B cell (primary cell): Measurements from ENCODE around the gene ZNF503. TPM values are rescaled to one million over a fixed set of nuclear protein-coding genes. Genes with fewer than 3 reads are reported as not detected.

ENCODE experiments used
- ATAC-seq: fragments of 200-7000 bp; cut with Tn5 transposase; one replicate; pipeline ENCODE4 v1.10.0; 2021; ENCODE audit warnings: low read depth, mild to moderate bottlenecking, moderate number of reproducible peaks, moderate library complexity
- CTCF ChIA-PET: fragments of 350-600 bp; sonication (Branson Sonifier 250); formaldehyde crosslinking; loops from one replicate; lab custom pipeline; 2021; ENCODE audit warnings: antibody characterized with exemption, inconsistent platforms; lab: Charles Lee
- POLR2A ChIA-PET: fragments of 350-600 bp; sonication (Branson Sonifier 250); formaldehyde crosslinking; loops from one replicate; lab custom pipeline; 2021; ENCODE audit warnings: antibody characterized with exemption; lab: Charles Lee
- DNase-seq: peaks from one replicate; pipeline ENCODE4 v3.0.0; 2013
- H2AFZ ChIP-seq: 2 replicates; pipeline ENCODE4 v1.6.1; 2012; ENCODE audit warnings: mild to moderate bottlenecking, low read depth, low read length; ENCODE audit not compliant: insufficient read depth, poor library complexity, severe bottlenecking
- H3K27ac ChIP-seq, 2 donors: 1 replicate in 1 of 2; 2 replicates in 1 of 2; pipeline ENCODE4 v1.5.1; 2012 to 2013; ENCODE audit warnings: low read length in 2 of 2, mild to moderate bottlenecking in 2 of 2, moderate library complexity in 1 of 2
- H3K27me3 ChIP-seq, 4 experiments: fragments of 200-600 bp in 1 of 4; sonication (generic) in 1 of 4; replicated peaks in 1 of 4; 1 replicate in 2 of 4; 2 replicates in 2 of 4; pipeline versions ENCODE4 v1.6.1 to v1.7.0; 2013 to 2016; ENCODE audit warnings: low read length in 3 of 4, mild to moderate bottlenecking in 2 of 4, mixed read lengths in 1 of 4, moderate library complexity in 1 of 4; ENCODE audit not compliant: insufficient read depth in 4 of 4, control insufficient read depth in 3 of 4; ENCODE audit errors: control extremely low read depth in 1 of 4
- H3K36me3 ChIP-seq, 2 experiments: replicated peaks in 1 of 2; 1 replicate in 1 of 2; 2 replicates in 1 of 2; pipeline versions ENCODE4 v1.6.1 to v1.7.1; 2013; ENCODE audit warnings: low read length in 1 of 2; ENCODE audit not compliant: insufficient read depth in 2 of 2, control insufficient read depth in 1 of 2; ENCODE audit errors: control extremely low read depth in 1 of 2, extremely low read depth in 1 of 2
- H3K4me1 ChIP-seq, 2 donors: fragments of 200-600 bp in 1 of 2; sonication (generic) in 1 of 2; 1 replicate in 1 of 2; 2 replicates in 1 of 2; pipeline versions ENCODE4 v1.5.1 to v1.6.1; 2013 to 2017; ENCODE audit warnings: low read length in 2 of 2; ENCODE audit not compliant: control insufficient read depth in 2 of 2, insufficient read depth in 2 of 2
- H3K4me2 ChIP-seq: replicated peaks from 2 replicates; pipeline ENCODE3; 2012; ENCODE audit warnings: mild to moderate bottlenecking, low read depth, low read length; ENCODE audit not compliant: poor library complexity, severe bottlenecking
- H3K4me3 ChIP-seq, 5 experiments: fragments of 200-600 bp in 1 of 5; sonication (generic) in 1 of 5; 1 replicate in 3 of 5; 2 replicates in 2 of 5; pipeline versions ENCODE4 v1.5.1 to v1.7.0; 2011 to 2016; ENCODE audit warnings: low read length in 4 of 5, mild to moderate bottlenecking in 4 of 5, low read depth in 2 of 5, control low read depth in 1 of 5, moderate library complexity in 1 of 5; ENCODE audit not compliant: insufficient read depth in 1 of 5; ENCODE audit errors: control extremely low read depth in 1 of 5, extremely low read depth in 1 of 5
- H3K79me2 ChIP-seq: fragments of 200-600 bp; sonication (generic); one replicate; pipeline ENCODE4 v1.6.0; 2016; ENCODE audit warnings: low read length; ENCODE audit not compliant: control insufficient read depth, insufficient read depth
- H3K9ac ChIP-seq: fragments of 200-600 bp; sonication (generic); 2 replicates; pipeline ENCODE4 v1.6.1; 2017; ENCODE audit warnings: mild to moderate bottlenecking, low read length, moderate library complexity
- H3K9me3 ChIP-seq, 3 donors: one replicate each; pipeline versions ENCODE4 v1.6.1 to v1.7.1; 2013; ENCODE audit warnings: low read length in 2 of 3; ENCODE audit not compliant: control insufficient read depth in 2 of 3, insufficient read depth in 1 of 3; ENCODE audit errors: control extremely low read depth in 1 of 3
- H4K20me1 ChIP-seq: 2 replicates; pipeline ENCODE4 v1.6.0; 2012; ENCODE audit warnings: mild to moderate bottlenecking, low read length; ENCODE audit not compliant: insufficient read depth, control insufficient read depth, poor library complexity, severe bottlenecking
- H3K27ac Mint-ChIP-seq: one replicate; pipeline ENCODE4 v1.8.0; 2021; ENCODE audit warnings: mixed read lengths
- H3K27me3 Mint-ChIP-seq: one replicate; pipeline ENCODE4 v1.8.0; 2021; ENCODE audit warnings: mixed read lengths
- H3K4me1 Mint-ChIP-seq: one replicate; pipeline ENCODE4 v1.8.0; 2021; ENCODE audit warnings: mixed read lengths
- H3K4me3 Mint-ChIP-seq: one replicate; pipeline ENCODE4 v1.8.0; 2021; ENCODE audit warnings: mixed read lengths
- H3K9me3 Mint-ChIP-seq: one replicate; pipeline ENCODE4 v1.8.0; 2022; ENCODE audit warnings: mixed read lengths; ENCODE audit not compliant: insufficient read depth
- EZH2 ChIP-seq: IDR thresholded peaks from 2 replicates; pipeline ENCODE4 v1.6.1; 2012; ENCODE audit warnings: borderline replicate concordance, low read depth, mild to moderate bottlenecking, moderate library complexity, low read length; ENCODE audit not compliant: insufficient read depth, poor library complexity, severe bottlenecking
- WGBS: methylation state at CpG from one replicate; pipeline ENCODE4 v1.1.5; 2013; ENCODE audit warnings: missing lambda C conversion rate; ENCODE audit not compliant: insufficient coverage; 5-methylcytosine and 5-hydroxymethylcytosine counted together
- intact Hi-C: fragments of 100-400 bp; cut with micrococcal nuclease; formaldehyde crosslinking; loops from one replicate; pipeline ENCODE4 v1.10.0; 2022
- polyA plus RNA-seq: library from polyadenylated mRNA; depleted of rRNA; stranded (reverse); fragments of >200 nt; gene quantifications from 2 replicates; pipeline ENCODE4 v1.2.3, GENCODE V29; 2012
- total RNA-seq, 2 donors: library from RNA; stranded (reverse); fragments of 120-200 nt in 1 of 2; gene quantifications; 1 replicate in 1 of 2; 2 replicates in 1 of 2; pipeline versions ENCODE4 v1.2.3 to v1.2.4, GENCODE V29; 2013 to 2022
- TF ChIP-seq, protein P1 (sequence below): fragments of 200-600 bp; IDR thresholded peaks from one replicate; pipeline ENCODE4 v1.8.0; 2022; ENCODE audit warnings: antibody characterized with exemption, mild to moderate bottlenecking

Gene ZNF503
- total and polyA plus RNA-seq, 2 donors (not counting 1 experiment from before 2014, with no cell fraction given), result 0.04 TPM; not detected in 1

GRCh38 chr10:75424571-75424970 lies 23.0 kb upstream of the ZNF503 start:
- 100% methylated on average over 1 of the region's 2 CpGs for WGBS
- Histone ChIP-seq H3K4me1 (no peaks in the 10 kb centered on the region), H3K36me3 (no peaks in the 10 kb centered on the region), H3K27ac (no peak overlapping the region), H2AFZ (no peak overlapping the region), H3K27me3 (peaks cover 0 to 11% (median 2%) of the 10 kb centered on the region in 4 experiments), H3K9ac (no peak overlapping the region), H3K4me3 (no peak overlapping the region), H3K4me2 (no peak overlapping the region), H4K20me1 (no peaks in the 10 kb centered on the region), H3K79me2 (no peaks in the 10 kb centered on the region), H3K9me3 (peaks cover 0 to 4% (median 0%) of the 10 kb centered on the region in 3 donors)
- Mint-ChIP-seq H3K27ac (no peak overlapping the region), H3K4me3 (no peak overlapping the region), H3K9me3 (no peaks in the 10 kb centered on the region), H3K27me3 (peaks cover 23% of the 10 kb centered on the region), H3K4me1 (no peaks in the 10 kb centered on the region)
- DNase-seq (no peak), ATAC-seq (no peak)
- TF ChIP-seq, protein P1, sequence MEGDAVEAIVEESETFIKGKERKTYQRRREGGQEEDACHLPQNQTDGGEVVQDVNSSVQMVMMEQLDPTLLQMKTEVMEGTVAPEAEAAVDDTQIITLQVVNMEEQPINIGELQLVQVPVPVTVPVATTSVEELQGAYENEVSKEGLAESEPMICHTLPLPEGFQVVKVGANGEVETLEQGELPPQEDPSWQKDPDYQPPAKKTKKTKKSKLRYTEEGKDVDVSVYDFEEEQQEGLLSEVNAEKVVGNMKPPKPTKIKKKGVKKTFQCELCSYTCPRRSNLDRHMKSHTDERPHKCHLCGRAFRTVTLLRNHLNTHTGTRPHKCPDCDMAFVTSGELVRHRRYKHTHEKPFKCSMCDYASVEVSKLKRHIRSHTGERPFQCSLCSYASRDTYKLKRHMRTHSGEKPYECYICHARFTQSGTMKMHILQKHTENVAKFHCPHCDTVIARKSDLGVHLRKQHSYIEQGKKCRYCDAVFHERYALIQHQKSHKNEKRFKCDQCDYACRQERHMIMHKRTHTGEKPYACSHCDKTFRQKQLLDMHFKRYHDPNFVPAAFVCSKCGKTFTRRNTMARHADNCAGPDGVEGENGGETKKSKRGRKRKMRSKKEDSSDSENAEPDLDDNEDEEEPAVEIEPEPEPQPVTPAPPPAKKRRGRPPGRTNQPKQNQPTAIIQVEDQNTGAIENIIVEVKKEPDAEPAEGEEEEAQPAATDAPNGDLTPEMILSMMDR, result no peak
- no peak for TF ChIP-seq EZH2
- ChIA-PET CTCF (interaction anchor here (1.9 kb wide), 1 partner anchor 10 kb away, joined by 4 read pairs; no protein-coding TSS in a partner anchor), POLR2A (no interaction called here)
- intact Hi-C loops, result no loop called here

- Histone ChIP-seq H3K9me3 (peaks cover 0 to 4% (median 0%) of the 10 kb centered on the region in 3 donors), H3K27ac (no peak overlapping the region), H3K4me3 (no peak overlapping the region), H3K27me3 (peaks cover 0 to 6% (median 2%) of the 10 kb centered on the region in 4 experiments), H2AFZ (no peak overlapping the region), H3K4me1 (no peaks in the 10 kb centered on the region), H3K79me2 (no peaks in the 10 kb centered on the region), H3K36me3 (no peaks in the 10 kb centered on the region), H4K20me1 (no peaks in the 10 kb centered on the region), H3K9ac (no peak overlapping the region), H3K4me2 (no peak overlapping the region)
- no peak overlapping the region for H3K4me3 Mint-ChIP-seq
- TF ChIP-seq EZH2, result no peak
- TF ChIP-seq, protein P1, result no peak
- CTCF ChIA-PET, result no interaction called here
- ATAC-seq (no peak), DNase-seq (no peak)
- WGBS, result 89% methylated on average over 6 of the region's 6 CpGs
- H3K27me3 Mint-ChIP-seq, result peaks cover 22% of the 10 kb centered on the region
- H3K4me1 Mint-ChIP-seq, result no peaks in the 10 kb centered on the region
- H3K27ac Mint-ChIP-seq, result no peak overlapping the region
- intact Hi-C loops, result no loop called here
- POLR2A ChIA-PET, result no interaction called here
- H3K9me3 Mint-ChIP-seq, result no peaks in the 10 kb centered on the region
Measured at GRCh38 chr10:75422913-75423312, 21.3 kb upstream of the ZNF503 start.
